HCT116 (cell line): ENCODE results near the gene RNF145. TPM values are rescaled to one million over a fixed set of nuclear protein-coding genes. Genes with fewer than 3 reads are reported as not detected.
"Not testable (repeated sequence)": the region's sequence is repeated elsewhere in the genome, so short reads cannot be mapped to it uniquely, and the experiment has no call there.

Source experiments
- ATAC-seq: fragments of 200-7000 bp; cut with Tn5 transposase; 2 replicates; pipeline ENCODE4 v1.9.1; 2020; ENCODE audit warnings: mild to moderate bottlenecking, moderate library complexity
- BruUV-seq: library from RNA; stranded (reverse); fragments of 400-500 nt; replicated peaks from 2 replicates; lab custom pipeline; 2021; lab: Mats Ljungman, UMichigan
- CTCF ChIA-PET: fragments of 300-600 bp; sonication (Branson Sonifier 250); formaldehyde crosslinking; loops from one replicate; lab custom pipeline; 2021; ENCODE audit warnings: antibody characterized with exemption; lab: Charles Lee
- POLR2A ChIA-PET: fragments of 300-600, 350-600 bp; sonication (Branson Sonifier 250); formaldehyde crosslinking; loops from one replicate; lab custom pipeline; 2021; ENCODE audit warnings: antibody characterized with exemption; lab: Charles Lee
- RAD21 ChIA-PET, 2 experiments: fragments of 300-600 bp; sonication (Branson Sonifier 250); formaldehyde crosslinking; loops; one replicate each; lab custom pipeline; 2023; ENCODE audit warnings: low total read pairs in 2 of 2; ENCODE audit not compliant: uncharacterized antibody in 2 of 2, unreplicated experiment in 2 of 2, low non-redundant PET in 1 of 2; lab: Charles Lee
- DNase-seq: peaks from one replicate; pipeline ENCODE4 v3.0.0-alpha.2; 2010; ENCODE audit warnings: low read depth, low spot score
- H2AFZ ChIP-seq: fragments of 200-600 bp; shearing (Covaris generic), sonication (generic); 2 replicates; pipeline ENCODE4 v1.6.1; 2017; ENCODE audit warnings: low read depth, mixed run types, mixed read lengths, antibody characterized with exemption, low read length; ENCODE audit not compliant: poor library complexity, severe bottlenecking
- H3K27ac ChIP-seq: 2 replicates; pipeline ENCODE4 v1.5.1; 2012; ENCODE audit warnings: low read depth, low read length
- H3K27me3 ChIP-seq: fragments of 200-600 bp; sonication (generic); 2 replicates; pipeline ENCODE4 v1.6.1; 2016; ENCODE audit warnings: mixed run types, low read length, mixed read lengths; ENCODE audit not compliant: insufficient read depth
- H3K36me3 ChIP-seq, 2 experiments: fragments of 200-500 bp in 1 of 2; fragments of 200-600 bp in 1 of 2; sonication (Bioruptor generic) in 1 of 2; sonication (generic) in 1 of 2; 2 replicates each; pipeline versions ENCODE4 v1.5.1 to v1.6.1; 2014 to 2016; ENCODE audit warnings: low read length in 2 of 2, inconsistent platforms in 1 of 2, mixed read lengths in 1 of 2, mixed run types in 1 of 2; ENCODE audit not compliant: insufficient read depth in 2 of 2, control insufficient read depth in 1 of 2
- H3K4me1 ChIP-seq, 2 experiments: fragments of 200-600 bp in 1 of 2; sonication (generic) in 1 of 2; 2 replicates each; pipeline versions ENCODE4 v1.5.1 to v1.6.1; 2012 to 2017; ENCODE audit warnings: low read length in 2 of 2, inconsistent platforms in 1 of 2, mild to moderate bottlenecking in 1 of 2, mixed read lengths in 1 of 2, mixed run types in 1 of 2, moderate library complexity in 1 of 2; ENCODE audit not compliant: insufficient read depth in 2 of 2, control insufficient read depth in 1 of 2
- H3K4me2 ChIP-seq: fragments of 200-600 bp; sonication (generic); 2 replicates; pipeline ENCODE4 v1.6.1; 2017; ENCODE audit warnings: mixed run types, low read length, mixed read lengths
- H3K4me3 ChIP-seq, 2 experiments: fragments of 200-600 bp in 1 of 2; sonication (generic) in 1 of 2; replicated peaks in 1 of 2; 2 replicates each; pipeline ENCODE4 v1.5.1; 2011 to 2016; ENCODE audit warnings: low read length in 2 of 2, control low read depth in 1 of 2, low read depth in 1 of 2, mild to moderate bottlenecking in 1 of 2, mixed read lengths in 1 of 2, mixed run types in 1 of 2
- H3K79me2 ChIP-seq: fragments of 200-600 bp; sonication (generic); 2 replicates; pipeline ENCODE4 v1.6.1; 2017; ENCODE audit warnings: mild to moderate bottlenecking, mixed run types, low read length, moderate library complexity, mixed read lengths; ENCODE audit not compliant: insufficient read depth
- H3K9ac ChIP-seq: fragments of 200-600 bp; sonication (generic); 2 replicates; pipeline ENCODE4 v1.6.1; 2016; ENCODE audit warnings: low read length, mixed read lengths
- H3K9me2 ChIP-seq: fragments of 200-600 bp; sonication (generic), shearing (Covaris generic); 2 replicates; pipeline ENCODE4 v1.6.1; 2017; ENCODE audit warnings: mixed run types, mild to moderate bottlenecking, moderate library complexity; ENCODE audit not compliant: insufficient read depth
- H3K9me3 ChIP-seq, 2 experiments: fragments of 200-500 bp in 1 of 2; fragments of 200-600 bp in 1 of 2; sonication (Bioruptor generic) in 1 of 2; sonication (generic) in 1 of 2; 2 replicates each; pipeline ENCODE4 v1.6.1; 2014 to 2017; ENCODE audit warnings: low read length in 2 of 2, mixed read lengths in 2 of 2, inconsistent platforms in 1 of 2, low read depth in 1 of 2, mild to moderate bottlenecking in 1 of 2, mixed run types in 1 of 2, moderate library complexity in 1 of 2; ENCODE audit not compliant: control insufficient read depth in 1 of 2, insufficient read depth in 1 of 2
- H4K20me1 ChIP-seq: fragments of 200-600 bp; sonication (generic), shearing (Covaris generic); 2 replicates; pipeline ENCODE4 v1.6.1; 2017; ENCODE audit warnings: mixed run types, mild to moderate bottlenecking, moderate library complexity; ENCODE audit not compliant: insufficient read depth
- CBX3 ChIP-seq: IDR thresholded peaks from 2 replicates; pipeline ENCODE4 v1.6.1; 2012; ENCODE audit warnings: low read depth
- CEBPB ChIP-seq: IDR thresholded peaks from 2 replicates; pipeline ENCODE4 v1.6.1; 2012; ENCODE audit warnings: low read depth
- ELF1 ChIP-seq: IDR thresholded peaks from 2 replicates; pipeline ENCODE4 v1.6.1; 2012; ENCODE audit warnings: low read depth, borderline replicate concordance
- EZH2phosphoT487 ChIP-seq: fragments of 200-600 bp; IDR thresholded peaks from 2 replicates; pipeline ENCODE4 v1.6.1; 2018; ENCODE audit warnings: antibody characterized with exemption, borderline replicate concordance
- FOSL1 ChIP-seq: IDR thresholded peaks from 2 replicates; pipeline ENCODE4 v1.6.1; 2012; ENCODE audit warnings: low read depth
- JUND ChIP-seq: IDR thresholded peaks from 2 replicates; pipeline ENCODE4 v1.6.1; 2012
- POLR2A ChIP-seq: IDR thresholded peaks from 2 replicates; pipeline ENCODE4 v1.7.0; 2011; ENCODE audit warnings: borderline replicate concordance; ENCODE audit not compliant: insufficient read depth, insufficient read length; ENCODE audit errors: extremely low read depth
- POLR2AphosphoS5 ChIP-seq: IDR thresholded peaks from 2 replicates; pipeline ENCODE4 v1.6.1; 2011; ENCODE audit warnings: mild to moderate bottlenecking, low read depth, low read length, moderate library complexity
- RAD21 ChIP-seq: IDR thresholded peaks from 2 replicates; pipeline ENCODE4 v1.6.1; 2012; ENCODE audit warnings: low read depth, mild to moderate bottlenecking
- SIN3A ChIP-seq: IDR thresholded peaks from 2 replicates; pipeline ENCODE4 v1.6.1; 2012; ENCODE audit warnings: low read depth
- SP1 ChIP-seq: IDR thresholded peaks from 2 replicates; pipeline ENCODE4 v1.6.1; 2012; ENCODE audit warnings: low read depth
- SRF ChIP-seq: IDR thresholded peaks from 2 replicates; pipeline ENCODE4 v1.6.1; 2012; ENCODE audit warnings: low read depth
- TCF7L2 ChIP-seq: IDR thresholded peaks from 2 replicates; pipeline ENCODE4 v1.7.0; 2011; ENCODE audit warnings: borderline replicate concordance, inconsistent platforms; ENCODE audit not compliant: insufficient read depth, insufficient read length; ENCODE audit errors: extremely low read depth
- ZNF274 ChIP-seq: fragments of 200-500 bp; sonication (Bioruptor generic); IDR thresholded peaks from 2 replicates; pipeline ENCODE4 v1.6.1; 2014; ENCODE audit warnings: mild to moderate bottlenecking, low read depth, low read length, inconsistent platforms
- intact Hi-C: fragments of 100-400 bp; cut with micrococcal nuclease; formaldehyde crosslinking; loops from 2 replicates; pipeline ENCODE4 v1.10.0; 2022
- total RNA-seq: library from RNA; stranded (reverse); gene quantifications from one replicate; pipeline ENCODE4 v1.2.1, GENCODE V29; 2021; ENCODE audit not compliant: unreplicated experiment
- TF ChIP-seq, protein P1 (sequence below): IDR thresholded peaks from 2 replicates; pipeline ENCODE4 v1.6.1; 2012
- TF ChIP-seq, protein P2 (sequence below), 3 experiments: fragments of 200-600 bp in 1 of 3; sonication (generic) in 1 of 3; IDR thresholded peaks in 2 of 3; conservative IDR thresholded peaks in 1 of 3; 2 replicates each; pipeline ENCODE4 v1.5.1; 2012 to 2017; ENCODE audit warnings: low read depth in 2 of 3, low read length in 2 of 3, antibody characterized with exemption in 1 of 3, borderline replicate concordance in 1 of 3, control low read depth in 1 of 3, mild to moderate bottlenecking in 1 of 3, mixed read lengths in 1 of 3, mixed run types in 1 of 3, moderate library complexity in 1 of 3; ENCODE audit not compliant: insufficient read depth in 1 of 3
- TF ChIP-seq, protein P3 (sequence below): IDR thresholded peaks from 2 replicates; pipeline ENCODE4 v1.6.1; 2012; ENCODE audit warnings: low read depth
- TF ChIP-seq, protein P4 (sequence below): IDR thresholded peaks from 2 replicates; pipeline ENCODE4 v1.6.1; 2012

The RNF145 gene
- total RNA-seq, 1 experiment from 2014 or later, result 60.6 TPM

DNA sequence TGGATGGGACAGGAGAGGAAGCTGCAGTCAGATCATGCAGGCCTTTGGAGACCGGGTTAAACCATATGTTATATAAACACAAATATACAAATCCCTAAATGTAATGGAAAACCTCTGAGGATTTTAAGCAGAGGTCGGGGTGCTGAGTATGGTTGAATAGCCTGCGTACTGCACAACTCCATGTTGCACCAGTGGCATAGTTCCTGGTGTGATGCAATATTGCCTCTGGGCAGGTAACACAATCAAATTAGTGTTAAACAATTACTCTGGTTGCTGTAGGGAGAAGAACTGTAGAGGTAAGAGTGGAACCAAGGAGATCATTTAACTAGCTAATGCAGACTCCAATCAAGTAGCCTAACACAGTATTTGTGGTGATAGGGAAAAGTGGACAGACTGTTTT lies 21.3 kb upstream of the RNF145 start:
- Histone ChIP-seq H3K9me2 (no peaks in the 10 kb centered on the region), H4K20me1 (no peaks in the 10 kb centered on the region), H3K9me3 (no peaks in the 10 kb centered on the region), H3K27ac (no peak overlapping the region), H3K4me1 (peaks cover 0 to 6% of the 10 kb centered on the region in 2 experiments; a peak in 2 of 4 replicates), H3K4me2 (no peak overlapping the region), H3K9ac (no peak overlapping the region), H3K27me3 (no peaks in the 10 kb centered on the region), H3K79me2 (no peaks in the 10 kb centered on the region), H3K4me3 (no peak overlapping the region), H2AFZ (no peak overlapping the region), H3K36me3 (no peaks in the 10 kb centered on the region)
- ChIA-PET POLR2A (interaction anchor here (1.2 kb wide), 1 partner anchor 10 kb away, joined by 4 read pairs; no protein-coding TSS in a partner anchor), CTCF (no interaction called here), RAD21 (no interaction called here)
- BruUV-seq, result no TSS peak
- ATAC-seq, result no peak
- DNase-seq, result no peak
- intact Hi-C loops, result no loop called here
- TF ChIP-seq FOSL1, result no peak
- TF ChIP-seq CBX3, result no peak
- TF ChIP-seq ZNF274, result no peak
- TF ChIP-seq SIN3A, result no peak
- TF ChIP-seq, protein P1, sequence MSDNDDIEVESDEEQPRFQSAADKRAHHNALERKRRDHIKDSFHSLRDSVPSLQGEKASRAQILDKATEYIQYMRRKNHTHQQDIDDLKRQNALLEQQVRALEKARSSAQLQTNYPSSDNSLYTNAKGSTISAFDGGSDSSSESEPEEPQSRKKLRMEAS, result no peak
- TF ChIP-seq, protein P2, sequence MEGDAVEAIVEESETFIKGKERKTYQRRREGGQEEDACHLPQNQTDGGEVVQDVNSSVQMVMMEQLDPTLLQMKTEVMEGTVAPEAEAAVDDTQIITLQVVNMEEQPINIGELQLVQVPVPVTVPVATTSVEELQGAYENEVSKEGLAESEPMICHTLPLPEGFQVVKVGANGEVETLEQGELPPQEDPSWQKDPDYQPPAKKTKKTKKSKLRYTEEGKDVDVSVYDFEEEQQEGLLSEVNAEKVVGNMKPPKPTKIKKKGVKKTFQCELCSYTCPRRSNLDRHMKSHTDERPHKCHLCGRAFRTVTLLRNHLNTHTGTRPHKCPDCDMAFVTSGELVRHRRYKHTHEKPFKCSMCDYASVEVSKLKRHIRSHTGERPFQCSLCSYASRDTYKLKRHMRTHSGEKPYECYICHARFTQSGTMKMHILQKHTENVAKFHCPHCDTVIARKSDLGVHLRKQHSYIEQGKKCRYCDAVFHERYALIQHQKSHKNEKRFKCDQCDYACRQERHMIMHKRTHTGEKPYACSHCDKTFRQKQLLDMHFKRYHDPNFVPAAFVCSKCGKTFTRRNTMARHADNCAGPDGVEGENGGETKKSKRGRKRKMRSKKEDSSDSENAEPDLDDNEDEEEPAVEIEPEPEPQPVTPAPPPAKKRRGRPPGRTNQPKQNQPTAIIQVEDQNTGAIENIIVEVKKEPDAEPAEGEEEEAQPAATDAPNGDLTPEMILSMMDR (IDR thresholded peaks at IDR 0.05 in 2 of 3, conservative IDR thresholded peaks at IDR 0.05 in 1 of 3; ENCODE audit: borderline replicate concordance in 1 of 3, insufficient read depth in 1 of 3, low read depth in 2 of 3, low read length in 2 of 3), result no peak
- TF ChIP-seq EZH2phosphoT487, result no peak
- peak; percentile 24; the same call in 1 of the 2 replicates for TF ChIP-seq POLR2AphosphoS5
- TF ChIP-seq, protein P3, sequence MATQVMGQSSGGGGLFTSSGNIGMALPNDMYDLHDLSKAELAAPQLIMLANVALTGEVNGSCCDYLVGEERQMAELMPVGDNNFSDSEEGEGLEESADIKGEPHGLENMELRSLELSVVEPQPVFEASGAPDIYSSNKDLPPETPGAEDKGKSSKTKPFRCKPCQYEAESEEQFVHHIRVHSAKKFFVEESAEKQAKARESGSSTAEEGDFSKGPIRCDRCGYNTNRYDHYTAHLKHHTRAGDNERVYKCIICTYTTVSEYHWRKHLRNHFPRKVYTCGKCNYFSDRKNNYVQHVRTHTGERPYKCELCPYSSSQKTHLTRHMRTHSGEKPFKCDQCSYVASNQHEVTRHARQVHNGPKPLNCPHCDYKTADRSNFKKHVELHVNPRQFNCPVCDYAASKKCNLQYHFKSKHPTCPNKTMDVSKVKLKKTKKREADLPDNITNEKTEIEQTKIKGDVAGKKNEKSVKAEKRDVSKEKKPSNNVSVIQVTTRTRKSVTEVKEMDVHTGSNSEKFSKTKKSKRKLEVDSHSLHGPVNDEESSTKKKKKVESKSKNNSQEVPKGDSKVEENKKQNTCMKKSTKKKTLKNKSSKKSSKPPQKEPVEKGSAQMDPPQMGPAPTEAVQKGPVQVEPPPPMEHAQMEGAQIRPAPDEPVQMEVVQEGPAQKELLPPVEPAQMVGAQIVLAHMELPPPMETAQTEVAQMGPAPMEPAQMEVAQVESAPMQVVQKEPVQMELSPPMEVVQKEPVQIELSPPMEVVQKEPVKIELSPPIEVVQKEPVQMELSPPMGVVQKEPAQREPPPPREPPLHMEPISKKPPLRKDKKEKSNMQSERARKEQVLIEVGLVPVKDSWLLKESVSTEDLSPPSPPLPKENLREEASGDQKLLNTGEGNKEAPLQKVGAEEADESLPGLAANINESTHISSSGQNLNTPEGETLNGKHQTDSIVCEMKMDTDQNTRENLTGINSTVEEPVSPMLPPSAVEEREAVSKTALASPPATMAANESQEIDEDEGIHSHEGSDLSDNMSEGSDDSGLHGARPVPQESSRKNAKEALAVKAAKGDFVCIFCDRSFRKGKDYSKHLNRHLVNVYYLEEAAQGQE, result no peak
- no peak; the same call in 1 of the 2 replicates for TF ChIP-seq ELF1
- TF ChIP-seq, protein P4, sequence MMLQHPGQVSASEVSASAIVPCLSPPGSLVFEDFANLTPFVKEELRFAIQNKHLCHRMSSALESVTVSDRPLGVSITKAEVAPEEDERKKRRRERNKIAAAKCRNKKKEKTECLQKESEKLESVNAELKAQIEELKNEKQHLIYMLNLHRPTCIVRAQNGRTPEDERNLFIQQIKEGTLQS, result no peak
- peak; percentile 92 for TF ChIP-seq CEBPB
- TF ChIP-seq RAD21, result no peak
- no peak for TF ChIP-seq SRF
- no peak for TF ChIP-seq TCF7L2
- TF ChIP-seq POLR2A, result no peak
- TF ChIP-seq JUND, result no peak
- TF ChIP-seq SP1, result 0 out of 2 replicates have a peak, but pooled peaks have one; percentile 23

DNA sequence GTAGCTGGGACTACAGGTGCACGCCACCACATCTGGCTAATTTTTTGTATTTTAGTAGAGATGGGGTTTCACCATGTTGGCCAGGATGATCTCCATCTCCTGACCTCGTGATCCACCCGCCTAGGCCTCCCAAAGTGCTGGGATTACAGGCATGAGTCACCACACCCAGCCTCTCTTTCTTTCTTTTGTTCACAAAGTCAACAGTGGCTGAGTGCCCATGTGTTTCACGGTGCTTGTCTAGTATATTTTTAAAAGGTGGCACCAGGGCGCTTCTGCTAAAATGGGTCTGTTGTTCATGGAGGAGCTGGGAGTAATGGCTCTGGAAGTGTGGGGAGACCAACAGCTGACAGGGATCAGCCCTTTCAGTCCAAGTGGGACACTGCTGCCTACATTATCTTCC lies 18.7 kb upstream of the RNF145 start:
- H3K9ac ChIP-seq, H3K4me3 ChIP-seq, DNase-seq, H3K79me2 ChIP-seq, H3K4me1 ChIP-seq, ATAC-seq, RAD21 ChIA-PET, intact Hi-C loops, H3K36me3 ChIP-seq, POLR2A ChIA-PET, H3K27ac ChIP-seq, BruUV-seq, H3K9me3 ChIP-seq, H3K9me2 ChIP-seq, H2AFZ ChIP-seq, H4K20me1 ChIP-seq, H3K4me2 ChIP-seq, H3K27me3 ChIP-seq, CTCF ChIA-PET: not testable (repeated sequence)
